Measurements from ENCODE around the gene RER1.

The RER1 gene

GRCh38 chr1:2353551-2354438, 37.8 kb upstream of the RER1 start:
- DNase-seq (ENCODE audit: low spot score) = no peak

DNA sequence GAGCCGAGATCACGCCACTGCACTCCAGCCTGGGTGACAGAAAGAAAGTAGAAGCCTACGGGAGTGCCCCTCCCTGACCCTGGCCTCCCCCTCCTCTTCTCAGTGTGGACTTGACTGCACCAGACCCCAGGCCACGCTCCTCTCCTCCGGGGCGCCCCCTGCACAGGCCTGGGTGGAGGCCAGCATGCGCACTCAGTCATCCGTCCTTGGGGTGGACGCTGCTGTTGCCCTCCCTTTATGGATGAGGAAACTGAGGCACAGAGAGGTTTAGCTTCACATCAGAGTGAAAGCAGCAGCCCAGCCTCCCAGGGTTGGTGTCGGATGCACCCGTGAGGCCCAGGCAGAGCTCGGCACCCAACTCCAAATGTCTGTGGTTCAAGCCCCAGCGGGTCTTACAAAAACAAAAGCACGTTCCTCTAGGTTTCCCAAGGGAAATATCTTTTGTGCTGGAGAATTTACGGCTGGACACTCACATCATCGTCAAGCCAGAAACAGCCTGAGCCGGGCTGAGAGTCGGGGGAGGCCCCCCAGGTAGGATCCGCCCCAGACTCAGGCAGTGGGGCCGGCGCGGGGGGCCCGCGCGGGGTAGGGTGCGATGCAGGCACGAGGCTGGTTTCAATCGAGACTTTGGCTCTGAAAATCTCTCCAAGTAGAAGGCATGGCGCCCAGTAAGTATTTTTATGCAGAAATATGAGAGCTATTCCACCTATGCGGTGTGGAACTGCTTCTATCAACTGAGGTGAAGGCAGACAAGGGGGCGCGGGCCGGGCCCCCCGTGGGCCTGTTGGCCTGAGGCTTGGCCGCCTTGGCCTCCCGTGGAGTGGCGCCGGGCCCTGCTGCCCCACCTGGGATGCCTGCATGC, 36.9 kb upstream of the RER1 start:
- no peak for DNase-seq (ENCODE audit: low spot score)

DNA sequence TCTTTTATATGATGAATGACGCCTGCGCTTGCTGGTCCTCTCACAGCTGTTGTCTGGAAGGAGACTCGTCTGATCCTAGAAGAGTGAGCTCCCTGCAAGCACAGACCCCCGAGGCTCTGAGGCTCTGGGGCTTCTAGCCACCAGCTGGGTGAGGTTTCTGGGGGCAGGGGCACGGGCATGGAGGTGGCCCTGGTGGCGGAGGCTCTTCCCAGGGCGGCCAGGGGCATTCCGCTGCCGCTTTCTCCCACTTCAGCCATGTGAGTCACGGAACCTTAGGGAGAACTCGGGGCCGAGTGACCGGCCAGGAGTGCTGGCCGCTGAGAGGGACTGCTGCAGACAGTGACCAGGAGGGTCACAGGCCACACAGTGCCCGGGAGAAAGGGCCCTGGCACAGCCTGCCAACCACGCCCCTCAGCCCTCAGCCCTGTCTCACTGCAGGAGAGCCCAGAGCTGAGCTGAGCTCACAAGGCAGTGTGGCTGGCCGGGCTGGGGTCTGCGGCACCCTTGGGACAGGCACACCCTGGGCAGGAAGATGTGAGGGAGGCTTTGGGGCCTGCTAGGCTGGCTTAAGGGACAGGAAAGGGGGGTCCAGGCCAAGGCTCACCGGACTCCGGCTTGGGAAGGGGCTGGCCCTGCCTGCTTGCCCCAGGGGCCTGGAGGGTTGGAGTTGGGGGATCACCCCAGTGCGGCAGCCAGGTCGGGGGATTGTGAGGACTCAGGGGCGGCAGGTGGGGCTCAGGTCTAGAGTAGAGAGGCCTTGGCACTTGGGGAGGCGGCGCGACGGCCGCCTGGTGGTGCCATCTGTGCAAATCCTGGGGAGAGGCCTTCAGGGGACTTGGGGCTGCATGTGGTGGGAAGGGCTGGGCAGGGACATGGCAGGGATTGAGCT, 36.0 kb upstream of the RER1 start:
- DNase-seq (ENCODE audit: low spot score) = no peak

GRCh38 chr1:2356401-2356800, 35.2 kb upstream of the RER1 start:
- no peak for DNase-seq (ENCODE audit: low spot score)

DNA sequence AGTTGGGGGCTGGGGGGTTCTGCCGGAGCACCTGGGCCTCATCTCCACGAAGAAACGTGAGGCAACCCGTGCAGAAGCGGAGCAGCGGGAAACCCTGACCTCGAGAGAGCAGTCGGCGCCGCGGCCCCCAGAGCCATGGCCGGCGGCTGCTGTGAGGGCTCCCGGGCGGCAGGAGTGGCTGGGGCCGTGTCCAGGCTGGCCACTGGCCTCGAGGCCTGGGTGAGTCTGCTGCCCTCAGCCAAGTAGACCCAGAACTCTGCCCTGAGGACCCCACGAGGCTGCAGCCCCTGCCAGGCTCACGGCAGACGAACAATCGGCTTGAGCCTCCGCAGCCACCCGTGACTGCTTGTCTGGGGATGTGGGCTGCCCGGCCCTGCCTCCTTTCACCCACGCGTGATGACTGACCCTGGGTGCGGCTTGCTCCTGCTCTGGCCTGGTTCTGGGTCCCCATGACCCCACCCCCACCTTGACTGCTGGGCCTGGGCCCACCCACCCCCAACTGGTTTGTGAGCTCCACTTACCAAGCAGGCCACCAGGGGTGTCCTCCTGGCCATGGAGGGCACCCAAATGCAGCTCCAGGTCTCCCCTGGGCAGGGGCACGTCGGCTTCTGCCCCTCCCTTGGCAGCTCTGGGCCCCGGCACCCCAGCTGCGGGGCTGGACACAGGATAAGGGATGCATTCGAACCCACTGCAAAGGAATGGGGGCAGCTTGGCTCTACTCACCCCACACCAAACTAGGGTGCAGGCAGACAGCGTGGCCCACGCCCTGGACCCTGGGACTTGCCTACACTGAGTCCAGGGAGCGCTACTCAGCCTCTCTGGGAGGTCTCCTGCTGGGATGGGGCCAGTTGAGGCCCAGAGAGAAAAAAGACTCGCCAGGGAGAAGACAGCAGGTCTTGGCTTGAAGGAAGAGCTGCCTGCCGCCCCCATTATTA, 34.5 kb upstream of the RER1 start:
- DNase-seq (ENCODE audit: low spot score) = no peak

- DNase-seq (ENCODE audit: low spot score) = no peak
Measured at GRCh38 chr1:2358072-2358471, 33.6 kb upstream of the RER1 start.

DNA sequence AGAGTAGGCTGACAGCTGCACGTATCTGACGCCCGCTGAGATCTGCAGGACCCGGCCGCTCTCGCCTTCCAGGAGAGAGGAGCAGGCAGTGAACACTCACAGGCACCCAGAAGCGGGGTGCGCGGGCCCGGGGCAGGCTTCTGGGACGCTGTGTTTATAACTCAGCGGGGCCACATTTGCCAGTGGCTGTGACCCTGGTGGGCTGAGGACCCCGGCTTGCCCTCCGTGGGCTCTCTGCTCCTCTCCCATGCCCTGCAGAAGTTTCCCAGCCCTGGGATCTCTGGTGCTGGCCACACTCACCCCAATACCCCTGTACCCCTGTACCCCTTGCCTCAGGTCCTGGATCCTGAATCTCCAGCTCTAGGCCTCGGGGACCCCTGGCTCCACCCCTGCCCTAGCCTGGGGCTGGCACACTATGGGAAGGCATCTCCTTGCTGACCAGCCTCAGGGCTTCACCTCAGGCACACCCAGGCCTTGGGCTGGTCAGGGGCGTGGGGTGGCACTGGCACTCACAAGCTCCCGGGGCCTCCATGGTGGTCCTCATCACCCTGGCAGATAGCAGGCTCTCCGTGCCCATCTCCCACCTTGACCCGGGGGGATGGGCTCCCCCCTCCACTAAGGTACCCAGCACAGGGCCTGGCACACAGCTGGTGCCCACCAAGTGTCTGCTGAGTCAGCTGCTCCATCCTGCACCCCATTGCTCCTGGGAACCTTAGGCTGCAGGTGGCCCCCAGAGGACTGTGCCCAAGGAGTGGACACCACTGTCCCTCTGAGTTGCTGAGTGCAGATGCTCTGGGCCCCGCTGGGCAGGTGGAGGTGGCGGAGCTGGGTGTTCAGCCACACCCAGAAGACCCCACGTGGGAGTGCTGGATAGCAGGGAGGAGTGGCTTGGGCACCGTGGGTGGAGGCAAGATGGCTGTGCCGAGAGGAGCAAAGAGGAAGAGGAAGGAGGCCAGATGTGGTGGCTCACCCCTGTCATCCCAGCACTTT, 32.7 kb upstream of the RER1 start:
- no peak for DNase-seq (ENCODE audit: low spot score)

DNA sequence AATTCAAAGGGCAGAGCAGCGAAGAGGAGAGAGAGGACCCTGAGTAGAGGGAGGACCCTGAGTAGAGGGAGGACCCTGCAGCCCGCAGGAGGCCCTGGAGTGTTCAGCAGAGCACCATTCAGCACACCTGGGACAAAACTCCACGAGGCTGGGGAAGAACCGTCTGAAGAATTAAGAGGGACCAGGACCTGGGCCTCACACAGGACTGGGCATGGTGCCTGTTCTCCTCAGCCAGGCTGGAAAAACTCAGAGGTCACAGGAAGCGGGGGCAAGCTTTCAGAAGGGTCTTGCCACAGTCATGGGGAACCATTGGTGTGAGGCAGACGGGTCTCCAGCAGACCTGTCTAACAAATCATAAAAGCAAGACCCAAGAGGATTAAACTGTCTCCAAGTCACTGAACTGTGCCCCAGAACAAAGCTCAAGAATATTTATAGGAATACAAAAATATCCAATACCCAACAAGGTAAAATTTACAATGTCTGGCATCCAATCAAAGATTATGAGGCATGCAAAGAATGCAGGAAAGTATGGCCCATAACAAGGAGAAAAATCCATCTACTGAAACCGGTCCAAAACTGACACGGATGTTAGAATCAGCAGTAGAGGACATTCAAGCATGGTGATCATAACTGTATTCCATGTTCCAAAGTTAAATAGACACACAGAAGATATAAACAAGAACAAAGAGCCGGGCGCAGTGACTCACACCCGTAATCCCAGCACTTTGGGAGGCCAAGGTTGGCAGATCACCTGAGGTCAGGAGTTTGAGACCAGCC, 30.9 kb upstream of the RER1 start:
- no peak for DNase-seq (ENCODE audit: low spot score)

- no peak for DNase-seq (ENCODE audit: low spot score)
Measured at GRCh38 chr1:2363847-2364513, 27.7 kb upstream of the RER1 start.

DNA sequence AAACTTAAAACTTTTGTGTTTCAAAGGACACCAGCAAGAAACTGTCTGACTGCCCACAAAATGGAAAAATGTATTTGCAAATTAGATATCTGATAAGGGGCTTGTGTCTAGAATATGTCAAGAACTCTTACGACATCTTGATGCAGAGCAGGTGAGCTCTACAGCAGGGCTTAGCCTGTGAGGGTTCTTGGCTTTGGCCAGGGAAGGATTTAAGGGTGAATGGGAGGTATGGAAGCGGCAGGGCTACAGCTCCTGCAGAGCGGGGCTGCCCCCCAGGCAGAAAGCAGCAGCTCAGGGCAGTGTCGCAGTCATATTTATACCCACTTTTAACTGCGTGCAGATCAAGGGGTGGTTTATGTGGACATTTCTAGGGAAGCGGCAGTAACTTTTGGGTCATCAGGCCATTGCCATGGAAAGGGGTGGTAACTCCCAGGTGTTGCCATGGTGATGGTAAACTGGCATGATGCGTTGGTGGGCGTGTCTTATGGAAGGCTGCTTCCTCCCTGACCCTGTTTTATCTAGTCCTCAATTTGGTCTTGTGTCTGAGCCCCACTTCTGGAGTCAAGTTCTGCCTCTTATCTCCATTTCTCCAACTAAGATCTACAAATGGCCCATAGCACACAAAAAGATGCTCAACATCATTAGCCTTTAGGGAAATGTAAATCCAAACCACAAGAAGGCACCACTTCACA, 23.4 kb upstream of the RER1 start:
- no peak for DNase-seq (ENCODE audit: low spot score)

DNA sequence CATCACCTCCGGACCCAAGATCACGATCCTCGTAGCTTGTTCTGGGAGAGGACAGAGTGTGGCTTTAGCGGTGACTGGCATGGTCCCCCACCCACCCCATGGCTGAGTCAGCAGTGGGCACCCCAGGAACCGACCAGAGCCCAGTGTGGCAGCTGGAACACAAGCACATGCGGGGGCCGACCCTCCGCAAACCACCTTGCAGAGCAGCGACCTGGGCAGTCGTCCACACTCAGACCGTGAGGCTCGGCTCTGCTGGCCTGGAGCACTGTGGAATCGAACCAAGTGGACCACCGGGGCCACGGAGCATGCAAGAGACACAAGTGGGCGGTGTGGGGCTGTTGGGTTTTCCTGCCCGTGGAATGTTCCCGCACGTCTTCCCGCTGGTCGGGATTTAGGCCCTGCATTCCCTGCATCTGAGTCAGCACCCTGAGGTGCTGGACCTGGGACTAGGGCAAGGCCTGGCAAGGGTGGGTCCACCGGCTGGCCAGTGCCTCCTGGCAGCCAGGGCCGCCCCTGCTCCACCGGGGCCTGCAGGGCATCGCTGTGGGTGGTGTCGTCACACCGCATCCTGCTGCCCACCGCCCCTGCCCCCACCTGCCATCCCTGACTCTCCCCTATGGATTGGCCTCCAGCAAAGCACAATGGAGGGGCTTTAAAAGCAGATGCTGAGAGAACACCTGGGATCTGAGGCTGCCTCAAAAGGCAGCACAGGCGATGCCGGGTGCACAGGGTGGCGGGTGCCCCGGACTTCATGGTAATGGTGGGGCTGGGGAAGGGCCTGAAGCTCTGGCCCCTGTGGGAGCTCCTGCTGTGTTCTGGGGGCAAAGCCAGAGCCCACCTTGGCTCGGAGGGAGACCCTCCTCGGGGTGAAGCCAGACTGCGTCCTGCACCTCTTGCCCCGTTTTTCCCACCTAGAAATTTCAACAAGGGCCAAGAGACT, 18.8 kb upstream of the RER1 start:
- DNase-seq (ENCODE audit: low spot score) = no peak

- DNase-seq (ENCODE audit: low spot score) = no peak
Measured at GRCh38 chr1:2373551-2374251, 17.9 kb upstream of the RER1 start.

GRCh38 chr1:2374252-2375155, 17.1 kb upstream of the RER1 start:
- DNase-seq (ENCODE audit: low spot score) = no peak

DNA sequence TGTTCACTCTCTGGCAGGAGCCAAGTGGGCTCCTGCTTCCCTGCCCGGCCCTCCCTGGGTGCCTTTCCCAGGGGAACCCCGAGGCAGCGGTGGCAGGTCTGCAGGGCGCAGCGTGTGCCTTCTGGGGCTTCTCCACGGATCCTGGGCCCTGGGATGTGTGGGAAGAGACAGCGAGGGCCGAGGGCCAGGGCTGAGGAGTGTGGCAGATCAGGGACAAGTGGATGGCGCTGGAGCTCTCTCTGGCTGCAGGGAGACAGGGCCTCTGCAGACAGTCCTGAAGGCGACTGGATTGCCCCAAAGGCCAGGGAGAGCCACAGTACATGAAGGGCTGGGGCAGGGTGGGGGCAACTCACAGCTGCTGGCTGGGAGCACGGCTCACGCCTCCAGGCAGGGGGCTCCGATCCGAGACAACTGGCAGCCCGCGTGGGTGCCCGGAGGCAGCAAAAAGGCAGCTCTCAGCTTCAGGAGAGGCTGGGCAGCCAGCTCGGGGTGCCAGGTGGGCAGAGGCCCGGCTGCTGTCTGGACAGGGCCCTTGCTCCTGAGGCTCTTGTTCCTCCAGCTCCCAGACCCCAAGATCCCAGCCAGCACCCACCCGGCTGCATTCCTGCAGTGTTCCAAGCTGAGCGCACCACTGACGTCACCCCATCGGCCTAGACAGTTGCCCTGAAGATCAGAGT, 16.3 kb upstream of the RER1 start:
- no peak for DNase-seq (ENCODE audit: low spot score)

Measured in putamen (tissue), 1 donor.